Posterior vena cava (tissue), 2 donors: ENCODE results near the gene TMEM63B. TPM values are rescaled to one million over a fixed set of nuclear protein-coding genes. Genes with fewer than 3 reads are reported as not detected.
"Not testable (repeated sequence)": the region's sequence is repeated elsewhere in the genome, so short reads cannot be mapped to it uniquely, and the experiment has no call there.

ENCODE experiments used
- DNase-seq: peaks from one replicate; pipeline ENCODE4 v3.0.0-alpha.2; 2020; ENCODE audit warnings: low spot score
- intact Hi-C, 2 donors: fragments of 100-400 bp; cut with DNase I; formaldehyde crosslinking; loops; one replicate each; pipeline versions ENCODE4 v1.14.1 to v1.14.2; 2022 to 2023
- total RNA-seq, 2 donors: library from RNA; stranded (reverse); fragmentation: NEBNext Ultra II Directional; extraction: Animal tissue kit (Norgen Biotek cat#: 25700); gene quantifications; one replicate each; pipeline ENCODE4 v1.2.1, GENCODE V29; 2021
- donor health status: DM: yes; HTN: yes; CAD: no.
- donor health status: DM: yes; HTN: yes; CAD: no.

Gene TMEM63B
- total RNA-seq, 2 donors from 2014 or later: 23.7 to 28.1 TPM

- DNase-seq: no peak
- intact Hi-C loops: loop anchor here in 1 of 2 donors (10.0 kb wide), 1 partner anchor 243 kb away; no protein-coding TSS in a partner anchor
These were observed 35.1 kb upstream of the TMEM63B start for GRCh38 chr6:44091981-44092884.

GRCh38 chr6:44093066-44093465 is 34.3 kb upstream of the TMEM63B start:
- intact Hi-C loops: loop anchor here in 1 of 2 donors (10.0 kb wide), 1 partner anchor 242 kb away; no protein-coding TSS in a partner anchor
- DNase-seq: no peak

- intact Hi-C loops: loop anchor here in 1 of 2 donors (10.0 kb wide), 1 partner anchor 241 kb away; no protein-coding TSS in a partner anchor
- DNase-seq: no peak
These were observed 33.5 kb upstream of the TMEM63B start for GRCh38 chr6:44093750-44094402.

- no peak for DNase-seq
- intact Hi-C loops: loop anchor here (5.0 to 10.0 kb wide), 2 partner anchors 53 to 240 kb away; no protein-coding TSS in a partner anchor
These were observed 32.7 kb upstream of the TMEM63B start for GRCh38 chr6:44094403-44095242.

- DNase-seq: not testable (repeated sequence)
- intact Hi-C loops: loop anchor here (5.0 to 10.0 kb wide), 2 partner anchors 52 to 240 kb away; no protein-coding TSS in a partner anchor
These were observed 32.1 kb upstream of the TMEM63B start for GRCh38 chr6:44095243-44095623.

- DNase-seq: peak; percentile 90
- intact Hi-C loops: loop anchor here (2.0 to 10.0 kb wide), 3 partner anchors 51 to 238 kb away; no protein-coding TSS in a partner anchor
These were observed 30.7 kb upstream of the TMEM63B start for GRCh38 chr6:44096612-44097011.

- intact Hi-C loops: loop anchor here (2.0 to 10.0 kb wide), 3 partner anchors 49 to 237 kb away; no protein-coding TSS in a partner anchor
- no peak for DNase-seq
These were observed 29.5 kb upstream of the TMEM63B start for GRCh38 chr6:44097782-44098317.

GRCh38 chr6:44099192-44099591 is 28.2 kb upstream of the TMEM63B start:
- intact Hi-C loops: loop anchor here (5.0 to 10.0 kb wide), 2 partner anchors 48 to 236 kb away; no protein-coding TSS in a partner anchor
- no peak for DNase-seq

- no peak for DNase-seq
- intact Hi-C loops: loop anchor here in 1 of 2 donors (10.0 kb wide), 1 partner anchor 235 kb away; no protein-coding TSS in a partner anchor
These were observed 27.2 kb upstream of the TMEM63B start for GRCh38 chr6:44100088-44100550.

- intact Hi-C loops: loop anchor here in 1 of 2 donors (10.0 kb wide), 1 partner anchor 233 kb away; no protein-coding TSS in a partner anchor
- no peak for DNase-seq
These were observed 25.5 kb upstream of the TMEM63B start for GRCh38 chr6:44101832-44102231.

- intact Hi-C loops: loop anchor here in 1 of 2 donors (10.0 kb wide), 1 partner anchor 232 kb away; no protein-coding TSS in a partner anchor
- DNase-seq: no peak
These were observed 24.8 kb upstream of the TMEM63B start for GRCh38 chr6:44102527-44102926.

- DNase-seq: peak; percentile 86
- intact Hi-C loops: loop anchor here in 1 of 2 donors (10.0 kb wide), 1 partner anchor 230 kb away; no protein-coding TSS in a partner anchor
These were observed 22.8 kb upstream of the TMEM63B start for GRCh38 chr6:44104481-44105021.

- DNase-seq: no peak
- intact Hi-C loops: loop anchor here in 1 of 2 donors (10.0 kb wide), 1 partner anchor 230 kb away; no protein-coding TSS in a partner anchor
These were observed 22.2 kb upstream of the TMEM63B start for GRCh38 chr6:44105146-44105545.

GRCh38 chr6:44105993-44106740 is 21.2 kb upstream of the TMEM63B start:
- no peak for DNase-seq
- intact Hi-C loops: loop anchor here in 1 of 2 donors (10.0 kb wide), 1 partner anchor 229 kb away; no protein-coding TSS in a partner anchor

GRCh38 chr6:44107017-44107416 is 20.3 kb upstream of the TMEM63B start:
- intact Hi-C loops: loop anchor here in 1 of 2 donors (10.0 kb wide), 1 partner anchor 228 kb away; no protein-coding TSS in a partner anchor
- no peak for DNase-seq

- intact Hi-C loops: loop anchor here in 1 of 2 donors (10.0 kb wide), 1 partner anchor 226 kb away; no protein-coding TSS in a partner anchor
These were observed 18.9 kb upstream of the TMEM63B start for GRCh38 chr6:44108471-44108870.

GRCh38 chr6:44109212-44109611 is 18.1 kb upstream of the TMEM63B start:
- DNase-seq: no peak
- intact Hi-C loops: loop anchor here in 1 of 2 donors (10.0 kb wide), 1 partner anchor 226 kb away; no protein-coding TSS in a partner anchor

More at GRCh38 chr6:44108471-44108870, 18.9 kb upstream of the TMEM63B start:
- no peak for DNase-seq
